Neural progenitor cell (in vitro differentiated cells): ENCODE measurements around the gene PI4K2B.

Experiments used
- EZH2 ChIP-seq: fragments of 200-600 bp; sonication (generic); IDR thresholded peaks from 2 replicates; pipeline ENCODE4 v1.6.1; 2017; ENCODE audit warnings: antibody characterized with exemption, mild to moderate bottlenecking, moderate library complexity
- EZH2phosphoT487 ChIP-seq: fragments of 200-600 bp; sonication (generic); IDR thresholded peaks from 2 replicates; pipeline ENCODE4 v1.6.1; 2017; ENCODE audit warnings: antibody characterized with exemption
- TF ChIP-seq, protein P1 (sequence below): fragments of 200-600 bp; sonication (generic); IDR thresholded peaks from 2 replicates; pipeline ENCODE4 v1.5.1; 2017; ENCODE audit warnings: antibody characterized with exemption, mild to moderate bottlenecking

DNA sequence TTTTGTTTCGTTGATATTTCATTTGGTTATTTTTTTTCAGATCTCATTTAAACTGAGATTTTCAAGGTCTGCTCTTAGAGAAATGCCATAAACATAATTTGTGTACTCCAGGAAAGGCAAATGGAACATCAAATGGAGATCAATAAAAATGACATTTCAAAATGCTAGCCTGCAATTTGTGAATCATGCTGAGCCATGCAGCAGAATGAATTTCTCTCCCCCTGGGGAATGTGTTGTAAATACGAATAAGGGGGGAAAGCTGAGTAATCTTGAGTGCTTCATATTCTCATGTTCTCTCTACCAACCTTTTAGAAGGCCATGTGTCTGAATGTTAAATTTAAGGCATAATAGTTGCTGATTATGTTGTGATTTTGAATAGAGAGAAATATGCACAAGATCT, 86.5 kb downstream of the PI4K2B start:
- TF ChIP-seq, protein P1, sequence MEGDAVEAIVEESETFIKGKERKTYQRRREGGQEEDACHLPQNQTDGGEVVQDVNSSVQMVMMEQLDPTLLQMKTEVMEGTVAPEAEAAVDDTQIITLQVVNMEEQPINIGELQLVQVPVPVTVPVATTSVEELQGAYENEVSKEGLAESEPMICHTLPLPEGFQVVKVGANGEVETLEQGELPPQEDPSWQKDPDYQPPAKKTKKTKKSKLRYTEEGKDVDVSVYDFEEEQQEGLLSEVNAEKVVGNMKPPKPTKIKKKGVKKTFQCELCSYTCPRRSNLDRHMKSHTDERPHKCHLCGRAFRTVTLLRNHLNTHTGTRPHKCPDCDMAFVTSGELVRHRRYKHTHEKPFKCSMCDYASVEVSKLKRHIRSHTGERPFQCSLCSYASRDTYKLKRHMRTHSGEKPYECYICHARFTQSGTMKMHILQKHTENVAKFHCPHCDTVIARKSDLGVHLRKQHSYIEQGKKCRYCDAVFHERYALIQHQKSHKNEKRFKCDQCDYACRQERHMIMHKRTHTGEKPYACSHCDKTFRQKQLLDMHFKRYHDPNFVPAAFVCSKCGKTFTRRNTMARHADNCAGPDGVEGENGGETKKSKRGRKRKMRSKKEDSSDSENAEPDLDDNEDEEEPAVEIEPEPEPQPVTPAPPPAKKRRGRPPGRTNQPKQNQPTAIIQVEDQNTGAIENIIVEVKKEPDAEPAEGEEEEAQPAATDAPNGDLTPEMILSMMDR: no peak
- TF ChIP-seq EZH2 (no peak), EZH2phosphoT487 (no peak)
